GM12878 (cell line): ENCODE measurements around the gene SCYGR1. TPM values are rescaled to one million over a fixed set of nuclear protein-coding genes. Genes with fewer than 3 reads are reported as not detected.

ENCODE experiments used
- ATAC-seq: fragments of 200-7000 bp; cut with Tn5 transposase; 3 replicates; pipeline ENCODE4 v1.9.1; 2020; ENCODE audit warnings: mild to moderate bottlenecking, moderate library complexity
- BruUV-seq: library from RNA; stranded (reverse); fragments of 400-500 nt; replicated peaks from 2 replicates; lab custom pipeline; 2021; lab: Mats Ljungman, UMichigan
- CTCF ChIA-PET: fragments of 300-600 bp; sonication (Branson Sonifier 250); formaldehyde crosslinking; extraction: SDS; loops from one replicate; lab custom pipeline; 2021; ENCODE audit warnings: inconsistent platforms; lab: Yijun Ruan, JAX
- POLR2A ChIA-PET: fragments of 350-600 bp; formaldehyde crosslinking; extraction: SDS; loops from one replicate; lab custom pipeline; 2021; ENCODE audit warnings: inconsistent platforms; lab: Charles Lee
- RAD21 ChIA-PET: fragments of 300-600 bp; sonication (Branson Sonifier 250); formaldehyde crosslinking; loops from one replicate; lab custom pipeline; 2023; ENCODE audit warnings: antibody characterized with exemption; ENCODE audit not compliant: unreplicated experiment; lab: Charles Lee
- SMC1A ChIA-PET: fragments of 300-600 bp; sonication (Branson Sonifier 250); formaldehyde crosslinking; loops from one replicate; lab custom pipeline; 2023; ENCODE audit not compliant: unreplicated experiment, uncharacterized antibody; lab: Charles Lee
- DNase-seq: peaks from one replicate; pipeline ENCODE4 v3.0.0-alpha.2; 2011; ENCODE audit warnings: low read depth, low spot score
- FAIRE-seq: peaks from 3 replicates; lab custom pipeline; 2011; peaks lifted over from hg19 to GRCh38; lab: Jason Lieb, UNC
- H2AFZ ChIP-seq: 2 replicates; pipeline ENCODE4 v1.6.0; 2011; ENCODE audit warnings: low read depth, low read length, control low read depth; ENCODE audit not compliant: control insufficient read depth
- H3K27ac ChIP-seq: 2 replicates; pipeline ENCODE4 v1.5.1; 2011; ENCODE audit warnings: control low read depth; ENCODE audit not compliant: control insufficient read depth, insufficient read depth
- H3K27me3 ChIP-seq, 2 experiments: replicated peaks in 1 of 2; 2 replicates each; pipeline versions ENCODE4 v1.6.0 to v1.6.1; 2011; ENCODE audit warnings: low read length in 1 of 2; ENCODE audit not compliant: control insufficient read depth in 2 of 2, insufficient read depth in 2 of 2
- H3K36me3 ChIP-seq, 2 experiments: 2 replicates each; pipeline ENCODE4 v1.5.1; 2011; ENCODE audit warnings: low read length in 1 of 2; ENCODE audit not compliant: control insufficient read depth in 2 of 2, insufficient read depth in 2 of 2
- H3K4me1 ChIP-seq: 2 replicates; pipeline ENCODE4 v1.6.1; 2011; ENCODE audit warnings: mild to moderate bottlenecking, low read length, moderate library complexity, mixed read lengths; ENCODE audit not compliant: control insufficient read depth, insufficient read depth
- H3K4me2 ChIP-seq: 2 replicates; pipeline ENCODE4 v1.6.0; 2011; ENCODE audit warnings: control low read depth; ENCODE audit not compliant: control insufficient read depth, insufficient read depth
- H3K4me3 ChIP-seq: fragments of 200-600 bp; sonication (generic); 2 replicates; pipeline ENCODE4 v1.5.1; 2016
- H3K79me2 ChIP-seq: 2 replicates; pipeline ENCODE4 v1.6.0; 2011; ENCODE audit warnings: low read length; ENCODE audit not compliant: control insufficient read depth, insufficient read depth
- H3K9ac ChIP-seq: 2 replicates; pipeline ENCODE4 v1.8.0; 2011; ENCODE audit warnings: low read length, control low read depth, mixed read lengths; ENCODE audit not compliant: control insufficient read depth, insufficient read depth
- H3K9me3 ChIP-seq: replicated peaks from 3 replicates; pipeline ENCODE4 v1.5.1; 2011; ENCODE audit warnings: mild to moderate bottlenecking, low read length; ENCODE audit not compliant: control insufficient read depth, insufficient read depth
- H4K20me1 ChIP-seq: 2 replicates; pipeline ENCODE4 v1.6.0; 2011; ENCODE audit not compliant: control insufficient read depth, insufficient read depth
- PKNOX1 ChIP-seq: fragments of 450-650 bp; IDR thresholded peaks from 2 replicates; pipeline ENCODE4 v1.6.1; 2016; ENCODE audit warnings: mild to moderate bottlenecking
- RAD51 ChIP-seq: fragments of 450-650 bp; IDR thresholded peaks from 2 replicates; pipeline ENCODE4 v1.6.1; 2016; ENCODE audit warnings: moderate library complexity, mild to moderate bottlenecking, inconsistent platforms
- RUNX3 ChIP-seq: IDR thresholded peaks from 2 replicates; pipeline ENCODE4 v1.6.1; 2012; ENCODE audit warnings: low read length, inconsistent platforms
- SPI1 ChIP-seq: IDR thresholded peaks from 2 replicates; pipeline ENCODE4 v1.6.1; 2011; ENCODE audit warnings: low read depth, mild to moderate bottlenecking, low read length, moderate library complexity, borderline replicate concordance; ENCODE audit not compliant: insufficient read depth
- SUZ12 ChIP-seq: fragments of 200-600 bp; sonication (generic); IDR thresholded peaks from one replicate; pipeline ENCODE4 v1.6.1; 2018; ENCODE audit warnings: antibody characterized with exemption, mild to moderate bottlenecking; ENCODE audit not compliant: unreplicated experiment
- ZNF217 ChIP-seq: fragments of 450-650 bp; IDR thresholded peaks from 2 replicates; pipeline ENCODE4 v1.6.1; 2017; ENCODE audit warnings: antibody characterized with exemption, mild to moderate bottlenecking
- ZNF274 ChIP-seq: IDR thresholded peaks from one replicate; pipeline ENCODE4 v1.8.0; 2011; ENCODE audit not compliant: insufficient read length, insufficient read depth
- WGBS: methylation state at CpG from one replicate; pipeline ENCODE4 v1.1.6; 2016; ENCODE audit warnings: low lambda C conversion rate; ENCODE audit not compliant: insufficient replicate concordance, insufficient coverage; ENCODE audit errors: missing lambda C conversion rate; 5-methylcytosine and 5-hydroxymethylcytosine counted together
- in situ Hi-C: fragments of 300-500 bp; cut with MboI; formaldehyde crosslinking; loops from 9 replicates; pipeline ENCODE4 v1.14.3; 2018; ENCODE audit warnings: mixed read lengths
- intact Hi-C: fragments of 100-400 bp; cut with micrococcal nuclease; formaldehyde crosslinking; loops from one replicate; pipeline ENCODE4 v1.14.2; 2022; ENCODE audit not compliant: unreplicated experiment
- polyA plus RNA-seq, 11 experiments: library from polyadenylated mRNA; depleted of rRNA in 4 of 11; unstranded in 6 of 11; stranded (reverse) in 5 of 11; fragments of >200 nt; fragmentation: Nextera tagmentation in 4 of 11; fragmentation: Illumina TruSeq in 1 of 11; extraction: Ambion mirVana in 4 of 11; extraction: Trizol in 1 of 11; gene quantifications; 1 replicate in 1 of 11; 2 replicates in 10 of 11; pipeline versions ENCODE4 v1.2.1 to v1.2.3, GENCODE V29; 2011 to 2016; ENCODE audit warnings: inconsistent platforms in 2 of 11, missing spikeins in 2 of 11, low read depth in 1 of 11
- total RNA-seq, 4 experiments: library from RNA; depleted of rRNA in 3 of 4; stranded (reverse); fragments of >200 nt in 3 of 4; fragmentation: Illumina TruSeq in 1 of 4; extraction: Trizol in 1 of 4; gene quantifications; 2 replicates each; pipeline versions ENCODE4 v1.2.1 to v1.2.3, GENCODE V29; 2013 to 2021
- TF ChIP-seq, protein P1 (sequence below): IDR thresholded peaks from 2 replicates; pipeline ENCODE4 v1.6.1; 2011; ENCODE audit warnings: low read depth, low read length, improper control_type of control experiment, borderline replicate concordance
- TF ChIP-seq, protein P2 (sequence below): fragments of 450-650 bp; IDR thresholded peaks from 2 replicates; pipeline ENCODE4 v1.6.1; 2017; ENCODE audit warnings: mild to moderate bottlenecking

The SCYGR1 gene
- total and polyA plus RNA-seq, 10 of the 15 experiments (the other 5 are each of a cell fraction or from before 2014, with no cell fraction given), result not detected

GRCh38 chr2:227347117-227347516 lies 40.6 kb downstream of the SCYGR1 start (continued):
- TF ChIP-seq RUNX3, result no peak
- TF ChIP-seq ZNF274, result no peak
- no peak for TF ChIP-seq SPI1
- no peak for TF ChIP-seq ZNF217
- no peak for TF ChIP-seq SUZ12
- TF ChIP-seq, protein P1, sequence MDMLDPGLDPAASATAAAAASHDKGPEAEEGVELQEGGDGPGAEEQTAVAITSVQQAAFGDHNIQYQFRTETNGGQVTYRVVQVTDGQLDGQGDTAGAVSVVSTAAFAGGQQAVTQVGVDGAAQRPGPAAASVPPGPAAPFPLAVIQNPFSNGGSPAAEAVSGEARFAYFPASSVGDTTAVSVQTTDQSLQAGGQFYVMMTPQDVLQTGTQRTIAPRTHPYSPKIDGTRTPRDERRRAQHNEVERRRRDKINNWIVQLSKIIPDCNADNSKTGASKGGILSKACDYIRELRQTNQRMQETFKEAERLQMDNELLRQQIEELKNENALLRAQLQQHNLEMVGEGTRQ, result no peak
- TF ChIP-seq, protein P2, sequence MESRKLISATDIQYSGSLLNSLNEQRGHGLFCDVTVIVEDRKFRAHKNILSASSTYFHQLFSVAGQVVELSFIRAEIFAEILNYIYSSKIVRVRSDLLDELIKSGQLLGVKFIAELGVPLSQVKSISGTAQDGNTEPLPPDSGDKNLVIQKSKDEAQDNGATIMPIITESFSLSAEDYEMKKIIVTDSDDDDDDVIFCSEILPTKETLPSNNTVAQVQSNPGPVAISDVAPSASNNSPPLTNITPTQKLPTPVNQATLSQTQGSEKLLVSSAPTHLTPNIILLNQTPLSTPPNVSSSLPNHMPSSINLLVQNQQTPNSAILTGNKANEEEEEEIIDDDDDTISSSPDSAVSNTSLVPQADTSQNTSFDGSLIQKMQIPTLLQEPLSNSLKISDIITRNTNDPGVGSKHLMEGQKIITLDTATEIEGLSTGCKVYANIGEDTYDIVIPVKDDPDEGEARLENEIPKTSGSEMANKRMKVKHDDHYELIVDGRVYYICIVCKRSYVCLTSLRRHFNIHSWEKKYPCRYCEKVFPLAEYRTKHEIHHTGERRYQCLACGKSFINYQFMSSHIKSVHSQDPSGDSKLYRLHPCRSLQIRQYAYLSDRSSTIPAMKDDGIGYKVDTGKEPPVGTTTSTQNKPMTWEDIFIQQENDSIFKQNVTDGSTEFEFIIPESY, result no peak
- TF ChIP-seq RAD51, result no peak

DNA sequence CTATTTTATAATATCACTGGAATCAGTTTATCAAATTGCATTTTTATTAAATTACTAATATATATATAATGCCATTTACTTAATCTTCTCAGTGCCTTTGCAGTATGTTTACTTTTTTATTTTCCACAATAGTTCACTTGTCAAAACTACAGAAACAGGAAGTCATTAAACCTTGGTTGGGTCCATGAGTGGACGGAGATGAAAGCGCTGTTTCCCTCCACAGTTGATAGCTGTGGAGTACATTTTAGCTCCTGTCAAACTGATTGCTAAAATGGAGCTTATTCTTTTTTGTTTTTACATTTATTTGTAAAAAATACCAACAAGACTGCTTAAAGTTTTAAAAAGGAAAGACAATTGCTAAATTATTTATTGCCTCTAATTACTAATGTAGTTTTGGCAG lies 43.5 kb downstream of the SCYGR1 start:
- WGBS, result 98% methylated on average over 2 of the region's 2 CpGs
- no TSS peak for BruUV-seq

More for the DNA sequence above, 43.5 kb downstream of the SCYGR1 start:
- ChIA-PET CTCF (no interaction called here), SMC1A (interaction anchor here (1.2 to 2.0 kb wide), 3 partner anchors 10 to 370 kb away, joined by 3 to 4 read pairs (median 3); no protein-coding TSS in a partner anchor), POLR2A (interaction anchor here (1.2 kb wide), 1 partner anchor 14 kb away, joined by 3 read pairs; no protein-coding TSS in a partner anchor), RAD21 (no interaction called here)
- no peaks in the 10 kb centered on the region; the same call in 1 of the 2 replicates for H3K79me2 ChIP-seq
- DNase-seq, result no peak
- no peaks in the 10 kb centered on the region for H4K20me1 ChIP-seq
- H3K4me2 ChIP-seq, result no peak overlapping the region
- intact Hi-C loops (no loop called here), in situ Hi-C loops (no loop called here)
- no peak overlapping the region for H3K9ac ChIP-seq
- H3K27ac ChIP-seq, result no peak overlapping the region
- H3K9me3 ChIP-seq, result no peaks in the 10 kb centered on the region
- no peak overlapping the region for H2AFZ ChIP-seq
- H3K27me3 ChIP-seq, result no peaks in the 10 kb centered on the region
- H3K36me3 ChIP-seq, result peaks cover 0 to 12% of the 10 kb centered on the region in 2 experiments; a peak in 2 of 4 replicates
- H3K4me1 ChIP-seq, result no peaks in the 10 kb centered on the region
- no peak for FAIRE-seq
- H3K4me3 ChIP-seq, result no peak overlapping the region
- TF ChIP-seq PKNOX1 (no peak), SPI1 (peak; percentile 29; the same call in 1 of the 2 replicates)
- ATAC-seq, result no peak
